GM21390 (cell line): ENCODE measurements around the gene CLCF1.
"Not testable (repeated sequence)": the region's sequence is repeated elsewhere in the genome, so short reads cannot be mapped to it uniquely, and the experiment has no call there.

ENCODE experiments used
- ATAC-seq: cut with Tn5 transposase; IDR thresholded peaks from one replicate; pipeline ENCODE4 v1.9.1; 2021; ENCODE audit not compliant: unreplicated experiment

Gene CLCF1

GRCh38 chr11:67345247-67345919, 28.0 kb downstream of the CLCF1 start:
- no peak for ATAC-seq

- ATAC-seq = no peak
These were observed 29.1 kb downstream of the CLCF1 start for GRCh38 chr11:67344264-67344663.

GRCh38 chr11:67337257-67337656, 36.1 kb downstream of the CLCF1 start:
- ATAC-seq = no peak

GRCh38 chr11:67332081-67332691, 41.2 kb downstream of the CLCF1 start:
- no peak for ATAC-seq

- no peak for ATAC-seq
These were observed 49.9 kb downstream of the CLCF1 start for GRCh38 chr11:67323526-67323925.

GRCh38 chr11:67322049-67322448, 51.3 kb downstream of the CLCF1 start:
- no peak for ATAC-seq

GRCh38 chr11:67321313-67321871, 52.0 kb downstream of the CLCF1 start:
- ATAC-seq = no peak

GRCh38 chr11:67320691-67321090, 52.7 kb downstream of the CLCF1 start:
- no peak for ATAC-seq

GRCh38 chr11:67320011-67320410, 53.4 kb downstream of the CLCF1 start:
- no peak for ATAC-seq

- not testable (repeated sequence) for ATAC-seq
These were observed 54.5 kb downstream of the CLCF1 start for GRCh38 chr11:67318876-67319275.

GRCh38 chr11:67317888-67318555, 55.4 kb downstream of the CLCF1 start:
- peak; percentile 11 for ATAC-seq

- ATAC-seq = peak; percentile 72
These were observed 56.1 kb downstream of the CLCF1 start for GRCh38 chr11:67317205-67317887.

GRCh38 chr11:67316882-67317204, 56.6 kb downstream of the CLCF1 start:
- ATAC-seq = no peak

GRCh38 chr11:67315325-67315909, 58.0 kb downstream of the CLCF1 start:
- ATAC-seq = no peak

GRCh38 chr11:67314218-67314617, 59.2 kb downstream of the CLCF1 start:
- no peak for ATAC-seq
